K562 (cell line): Measurements from ENCODE around the gene C1orf167. TPM values are rescaled to one million over a fixed set of nuclear protein-coding genes. Genes with fewer than 3 reads are reported as not detected.

Experiments used
- ATAC-seq: fragments of 200-7000 bp; cut with Tn5 transposase; 3 replicates; pipeline ENCODE4 v1.9.1; 2020; ENCODE audit warnings: moderate library complexity
- BruUV-seq: library from RNA; stranded (reverse); fragments of 400-500 nt; replicated peaks from 2 replicates; lab custom pipeline; 2021; lab: Mats Ljungman, UMichigan
- CTCF ChIA-PET: fragments of 300-600 bp; formaldehyde crosslinking; extraction: SDS; loops from one replicate; lab custom pipeline; 2021; ENCODE audit warnings: low intra/inter-chr PET ratio; lab: Yijun Ruan, JAX
- POLR2A ChIA-PET: fragments of 300-600, 350-650 bp; sonication (Branson Sonifier 250); formaldehyde crosslinking; extraction: SDS; loops from one replicate; lab custom pipeline; 2021; ENCODE audit warnings: antibody characterized with exemption, inconsistent platforms; lab: Yijun Ruan, JAX
- DNase-seq, 4 experiments: peaks; one replicate each; pipeline versions ENCODE4 v3.0.0 to v3.0.0-alpha.2; 2011 to 2018; ENCODE audit warnings: low spot score in 3 of 4, mixed read lengths in 3 of 4; ENCODE audit errors: extremely low read depth in 1 of 4
- FAIRE-seq: peaks from 2 replicates; lab custom pipeline; 2011; peaks lifted over from hg19 to GRCh38; lab: Jason Lieb, UNC
- H2AFZ ChIP-seq: 2 replicates; pipeline ENCODE4 v1.6.0; 2011; ENCODE audit warnings: low read depth, low read length, control low read depth, inconsistent platforms
- H3K27ac ChIP-seq: fragments of 200-600 bp; 3 replicates; pipeline ENCODE4 v1.8.0; 2011; ENCODE audit warnings: low read depth, mild to moderate bottlenecking, control low read depth, inconsistent platforms, low read length, moderate library complexity, mixed read lengths; ENCODE audit errors: extremely low read depth
- H3K27me3 ChIP-seq, 2 experiments: fragments of 300-600 bp in 1 of 2; 2 replicates in 1 of 2; 3 replicates in 1 of 2; pipeline versions ENCODE4 v1.6.0 to v1.8.0; 2011; ENCODE audit warnings: inconsistent platforms in 2 of 2, low read length in 2 of 2, mild to moderate bottlenecking in 1 of 2, mixed read lengths in 1 of 2, moderate library complexity in 1 of 2; ENCODE audit not compliant: control insufficient read depth in 2 of 2, insufficient read depth in 2 of 2
- H3K36me3 ChIP-seq: fragments of 300-600 bp; 3 replicates; pipeline ENCODE4 v1.8.0; 2011; ENCODE audit warnings: mild to moderate bottlenecking, low read length, inconsistent platforms; ENCODE audit not compliant: control insufficient read depth, insufficient read depth
- H3K4me1 ChIP-seq, 2 experiments: fragments of 200-600 bp in 1 of 2; replicated peaks in 1 of 2; 2 replicates in 1 of 2; 3 replicates in 1 of 2; pipeline versions ENCODE4 v1.5.1 to v1.8.0; 2011; ENCODE audit warnings: inconsistent platforms in 2 of 2, low read length in 2 of 2, mild to moderate bottlenecking in 1 of 2, mixed read lengths in 1 of 2, moderate library complexity in 1 of 2; ENCODE audit not compliant: control insufficient read depth in 2 of 2, insufficient read depth in 2 of 2
- H3K4me2 ChIP-seq: 2 replicates; pipeline ENCODE4 v1.6.1; 2011; ENCODE audit warnings: low read length, control low read depth, inconsistent platforms, mixed read lengths; ENCODE audit not compliant: insufficient read depth
- H3K4me3 ChIP-seq: fragments of 200-600 bp; sonication (generic), shearing (Covaris generic); 2 replicates; pipeline ENCODE4 v1.5.1; 2016; ENCODE audit warnings: control low read depth, inconsistent platforms
- H3K79me2 ChIP-seq: fragments of 200-600 bp; 3 replicates; pipeline ENCODE4 v1.8.0; 2011; ENCODE audit warnings: low read length, inconsistent platforms; ENCODE audit not compliant: control insufficient read depth, insufficient read depth
- H3K9ac ChIP-seq, 2 experiments: 2 replicates each; pipeline versions ENCODE4 v1.6.0 to v1.6.1; 2011; ENCODE audit warnings: low read depth in 2 of 2, low read length in 2 of 2, control low read depth in 1 of 2, inconsistent platforms in 1 of 2, mild to moderate bottlenecking in 1 of 2, mixed read lengths in 1 of 2; ENCODE audit not compliant: insufficient read depth in 1 of 2
- H3K9me1 ChIP-seq: one replicate; pipeline ENCODE4 v1.6.0; 2011; ENCODE audit warnings: inconsistent platforms, mild to moderate bottlenecking, low read length, moderate library complexity; ENCODE audit not compliant: control insufficient read depth, insufficient read depth
- H3K9me3 ChIP-seq: replicated peaks from 2 replicates; pipeline ENCODE4 v1.5.1; 2011; ENCODE audit warnings: low read depth, low read length, inconsistent platforms; ENCODE audit not compliant: control insufficient read depth, insufficient read depth
- H4K20me1 ChIP-seq: replicated peaks from 2 replicates; pipeline ENCODE4 v1.6.1; 2011; ENCODE audit warnings: low read length, inconsistent platforms, mixed read lengths; ENCODE audit not compliant: control insufficient read depth, insufficient read depth
- CEBPG ChIP-seq, 3 experiments: fragments of 200-800 bp in 1 of 3; sonication (Bioruptor generic) in 1 of 3; sonication (generic) in 1 of 3; formaldehyde crosslinking in 1 of 3; IDR thresholded peaks in 2 of 3; conservative IDR thresholded peaks in 1 of 3; 2 replicates each; pipeline versions ENCODE4 v1.6.1 to v1.8.0; 2016 to 2022; ENCODE audit warnings: missing compliant biosample characterization in 2 of 3, missing genetic modification characterization in 2 of 3, mild to moderate bottlenecking in 1 of 3, missing genetic modification reagents in 1 of 3
- GTF2A2 ChIP-seq: IDR thresholded peaks from 2 replicates; pipeline ENCODE4 v1.6.1; 2016; ENCODE audit warnings: mild to moderate bottlenecking, missing genetic modification characterization, missing compliant biosample characterization
- HDAC1 ChIP-seq, 2 experiments: fragments of 450-650 bp; IDR thresholded peaks; 2 replicates each; pipeline ENCODE4 v1.6.1; 2016 to 2017; ENCODE audit warnings: inconsistent platforms in 1 of 2, mild to moderate bottlenecking in 1 of 2, moderate library complexity in 1 of 2
- KAT7 ChIP-seq: sonication (generic); formaldehyde crosslinking; IDR thresholded peaks from 2 replicates; pipeline ENCODE4 v1.8.0; 2022; ENCODE audit warnings: missing genetic modification reagents, mild to moderate bottlenecking, borderline replicate concordance
- KDM1A ChIP-seq, 2 experiments: fragments of 450-650 bp; IDR thresholded peaks; 2 replicates each; pipeline ENCODE4 v1.6.1; 2016; ENCODE audit warnings: mild to moderate bottlenecking in 2 of 2
- MAFG ChIP-seq: fragments of 450-650 bp; conservative IDR thresholded peaks from 2 replicates; pipeline ENCODE4 v1.6.1; 2016; ENCODE audit warnings: missing genetic modification characterization, missing compliant biosample characterization
- PHF21A ChIP-seq: fragments of 450-650 bp; IDR thresholded peaks from 2 replicates; pipeline ENCODE4 v1.6.1; 2017; ENCODE audit warnings: low read depth, borderline replicate concordance
- ZNF121 ChIP-seq: sonication (generic); formaldehyde crosslinking; conservative IDR thresholded peaks from 2 replicates; pipeline ENCODE4 v1.8.0; 2022; ENCODE audit warnings: missing genetic modification reagents
- ZNF3 ChIP-seq: fragments of 250-450 bp; sonication (Bioruptor Pico); IDR thresholded peaks from 2 replicates; pipeline ENCODE4 v1.5.0; 2021; ENCODE audit warnings: mild to moderate bottlenecking, moderate library complexity
- whole genome bisulfite sequencing: fragments of 100-300 bp; shearing (Covaris generic); methylation state at CpG from one replicate; pipeline ENCODE4 v1.1.6; 2016; ENCODE audit warnings: low coverage, mixed read lengths; ENCODE audit not compliant: insufficient coverage; ENCODE audit errors: missing lambda C conversion rate; 5-methylcytosine and 5-hydroxymethylcytosine counted together
- in situ Hi-C: fragments of 300-500 bp; cut with MboI; formaldehyde crosslinking; loops from 4 replicates; pipeline ENCODE4 v1.15.0; 2018; ENCODE audit warnings: inconsistent platforms, mixed read lengths
- intact Hi-C: fragments of 100-400 bp; cut with micrococcal nuclease; formaldehyde crosslinking; loops from 2 replicates; pipeline ENCODE4 v1.14.2; 2022
- polyA plus RNA-seq, 8 experiments: library from polyadenylated mRNA; depleted of rRNA in 4 of 8; stranded (reverse) in 5 of 8; unstranded in 3 of 8; fragments of >200 nt; fragmentation: Nextera tagmentation in 2 of 8; fragmentation: Illumina TruSeq in 1 of 8; extraction: Ambion mirVana in 2 of 8; extraction: Trizol in 1 of 8; gene quantifications; 2 replicates each; pipeline versions ENCODE4 v1.2.1 to v1.2.3, GENCODE V29; 2011 to 2014; ENCODE audit warnings: inconsistent platforms in 1 of 8, missing spikeins in 1 of 8
- total RNA-seq, 7 experiments: library from RNA; depleted of rRNA in 6 of 7; stranded (reverse); fragments of >200 nt in 6 of 7; fragmentation: Illumina TruSeq in 2 of 7; extraction: Trizol in 2 of 7; gene quantifications; 2 replicates each; pipeline versions ENCODE4 v1.2.1 to v1.2.3, GENCODE V29; 2011 to 2021; ENCODE audit warnings: low replicate concordance in 1 of 7
- TF ChIP-seq, protein P1 (sequence below), 3 experiments: fragments of 200-800 bp in 1 of 3; sonication (Bioruptor generic) in 1 of 3; sonication (generic) in 1 of 3; formaldehyde crosslinking in 1 of 3; IDR thresholded peaks; 2 replicates each; pipeline versions ENCODE4 v1.6.1 to v1.8.0; 2016 to 2022; ENCODE audit warnings: mild to moderate bottlenecking in 2 of 3, missing compliant biosample characterization in 2 of 3, missing genetic modification characterization in 2 of 3, missing genetic modification reagents in 1 of 3
- TF ChIP-seq, protein P2 (sequence below): fragments of 250-450 bp; sonication (Bioruptor Pico); IDR thresholded peaks from 2 replicates; pipeline ENCODE4 v1.5.0; 2021
- TF ChIP-seq, protein P3 (sequence below): fragments of 450-650 bp; IDR thresholded peaks from 2 replicates; pipeline ENCODE4 v1.6.1; 2016; ENCODE audit warnings: borderline replicate concordance

C1orf167 gene
- total and polyA plus RNA-seq, 9 of the 15 experiments (the other 6 are each of a cell fraction or from before 2014, with no cell fraction given): 0.22 to 0.86 (median 0.31) TPM; not detected in 2

DNA sequence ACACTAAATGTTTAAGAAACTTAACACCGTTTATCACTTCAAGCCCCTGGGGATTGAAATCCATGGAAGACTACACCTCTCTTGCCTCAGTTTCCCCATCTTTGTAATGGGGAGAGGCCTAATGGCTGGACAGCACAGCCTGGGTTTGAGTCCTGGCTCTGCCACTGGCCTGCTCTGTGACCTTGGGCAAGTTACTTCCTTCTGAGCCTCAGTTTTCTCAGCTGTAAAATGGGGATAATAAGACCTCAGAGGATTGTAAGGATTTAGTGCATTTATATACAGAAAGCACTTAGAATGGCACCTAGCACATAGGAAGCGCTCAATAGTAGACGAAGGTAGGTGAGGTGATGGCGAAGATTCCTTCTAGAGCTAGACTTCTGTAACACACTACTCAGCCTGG, 20.5 kb upstream of the C1orf167 start (continued):
- peak; percentile 44; the same call in 1 of the 2 replicates for TF ChIP-seq GTF2A2 (tag)
- TF ChIP-seq ZNF121 (CRISPR knock-in tag): peak; percentile 29; the same call in 1 of the 2 replicates
- TF ChIP-seq KDM1A (IDR thresholded peaks at IDR 0.05): peak; percentile 88 to 95
- TF ChIP-seq HDAC1 (IDR thresholded peaks at IDR 0.05): peak in 1 of 2 experiments; percentile 56; a peak in 1 of 4 replicates
- 0 out of 2 replicates have a peak, but pooled peaks have one; percentile 41 for TF ChIP-seq ZNF3 (CRISPR knock-in tag)
- TF ChIP-seq, protein P1, sequence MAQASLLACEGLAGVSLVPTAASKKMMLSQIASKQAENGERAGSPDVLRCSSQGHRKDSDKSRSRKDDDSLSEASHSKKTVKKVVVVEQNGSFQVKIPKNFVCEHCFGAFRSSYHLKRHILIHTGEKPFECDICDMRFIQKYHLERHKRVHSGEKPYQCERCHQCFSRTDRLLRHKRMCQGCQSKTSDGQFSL (CRISPR knock-in tag; IDR thresholded peaks at IDR 0.05): 0 out of 2 replicates have a peak, but pooled peaks have one; percentile 20
- TF ChIP-seq, protein P1 (tag; IDR thresholded peaks at IDR 0.05): no peak
- 0 out of 2 replicates have a peak, but pooled peaks have one; percentile 41 for TF ChIP-seq KAT7
- TF ChIP-seq PHF21A: no peak

DNA sequence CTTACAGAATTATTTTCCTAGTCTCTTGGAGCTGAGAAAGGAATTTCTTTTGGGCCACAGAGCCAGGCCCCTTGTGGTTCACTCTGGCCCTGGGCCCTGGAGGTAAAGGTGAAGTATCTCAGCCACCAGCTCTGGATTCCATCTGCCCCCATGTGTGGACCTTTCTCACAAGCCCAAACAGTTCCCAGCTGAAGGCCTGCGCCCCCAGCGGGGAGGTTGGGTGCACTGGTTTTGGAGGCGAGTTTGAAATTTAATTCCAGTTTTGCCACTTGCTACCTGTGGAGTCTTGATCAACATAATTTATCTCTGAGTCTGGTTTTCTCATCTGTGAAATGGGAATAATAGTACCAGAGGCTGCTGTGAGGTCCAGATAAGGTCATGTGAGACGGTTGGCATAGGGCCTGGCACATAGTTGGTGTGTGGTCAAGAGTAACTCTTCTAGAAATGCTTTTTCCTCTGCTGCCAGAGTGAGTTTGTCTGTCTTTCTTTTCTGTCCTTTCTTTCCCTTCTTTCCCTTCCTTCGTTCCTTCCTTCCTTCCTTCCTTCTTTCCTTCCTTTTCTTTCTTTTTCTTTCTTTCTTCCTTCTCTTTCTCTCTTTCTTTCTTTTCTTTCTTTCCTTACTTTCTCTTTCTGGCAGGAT, 20.0 kb upstream of the C1orf167 start:
- no peak overlapping the region for H3K27ac ChIP-seq
- DNase-seq (peak in 1 of 4 experiments; percentile 65), ATAC-seq (peak; percentile 28; the same call in 2 of the 3 replicates), FAIRE-seq (no peak)
- H3K9me1 ChIP-seq: peaks cover 7% of the 10 kb centered on the region
- H3K9ac ChIP-seq: peak overlapping the region in 1 of 2 experiments; percentile 30; a peak in 2 of 4 replicates
- H3K4me1 ChIP-seq: peaks cover 48 to 53% of the 10 kb centered on the region in 2 experiments
- no peak overlapping the region for H2AFZ ChIP-seq
- in situ Hi-C loops (no loop called here), intact Hi-C loops (no loop called here)
- H3K4me3 ChIP-seq: no peak overlapping the region
- no peak overlapping the region for H3K4me2 ChIP-seq
- peaks cover 42% of the 10 kb centered on the region for H3K79me2 ChIP-seq
- H3K9me3 ChIP-seq: no peaks in the 10 kb centered on the region
- ChIA-PET CTCF (no interaction called here), POLR2A (interaction anchor here (0.9 to 3.1 kb wide), 7 partner anchors 11 to 705 kb away, joined by 3 to 15 read pairs (median 4); no protein-coding TSS in a partner anchor)
- H4K20me1 ChIP-seq: no peaks in the 10 kb centered on the region
- peaks cover 27% of the 10 kb centered on the region; the same call in 2 of the 3 replicates for H3K36me3 ChIP-seq
- 45% methylated on average over 5 of the region's 5 CpGs for WGBS
- H3K27me3 ChIP-seq: no peaks in the 10 kb centered on the region
- no TSS peak for BruUV-seq
- TF ChIP-seq, protein P2, sequence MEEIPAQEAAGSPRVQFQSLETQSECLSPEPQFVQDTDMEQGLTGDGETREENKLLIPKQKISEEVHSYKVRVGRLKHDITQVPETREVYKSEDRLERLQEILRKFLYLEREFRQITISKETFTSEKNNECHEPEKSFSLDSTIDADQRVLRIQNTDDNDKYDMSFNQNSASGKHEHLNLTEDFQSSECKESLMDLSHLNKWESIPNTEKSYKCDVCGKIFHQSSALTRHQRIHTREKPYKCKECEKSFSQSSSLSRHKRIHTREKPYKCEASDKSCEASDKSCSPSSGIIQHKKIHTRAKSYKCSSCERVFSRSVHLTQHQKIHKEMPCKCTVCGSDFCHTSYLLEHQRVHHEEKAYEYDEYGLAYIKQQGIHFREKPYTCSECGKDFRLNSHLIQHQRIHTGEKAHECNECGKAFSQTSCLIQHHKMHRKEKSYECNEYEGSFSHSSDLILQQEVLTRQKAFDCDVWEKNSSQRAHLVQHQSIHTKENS (CRISPR knock-in tag): no peak
- TF ChIP-seq, protein P3, sequence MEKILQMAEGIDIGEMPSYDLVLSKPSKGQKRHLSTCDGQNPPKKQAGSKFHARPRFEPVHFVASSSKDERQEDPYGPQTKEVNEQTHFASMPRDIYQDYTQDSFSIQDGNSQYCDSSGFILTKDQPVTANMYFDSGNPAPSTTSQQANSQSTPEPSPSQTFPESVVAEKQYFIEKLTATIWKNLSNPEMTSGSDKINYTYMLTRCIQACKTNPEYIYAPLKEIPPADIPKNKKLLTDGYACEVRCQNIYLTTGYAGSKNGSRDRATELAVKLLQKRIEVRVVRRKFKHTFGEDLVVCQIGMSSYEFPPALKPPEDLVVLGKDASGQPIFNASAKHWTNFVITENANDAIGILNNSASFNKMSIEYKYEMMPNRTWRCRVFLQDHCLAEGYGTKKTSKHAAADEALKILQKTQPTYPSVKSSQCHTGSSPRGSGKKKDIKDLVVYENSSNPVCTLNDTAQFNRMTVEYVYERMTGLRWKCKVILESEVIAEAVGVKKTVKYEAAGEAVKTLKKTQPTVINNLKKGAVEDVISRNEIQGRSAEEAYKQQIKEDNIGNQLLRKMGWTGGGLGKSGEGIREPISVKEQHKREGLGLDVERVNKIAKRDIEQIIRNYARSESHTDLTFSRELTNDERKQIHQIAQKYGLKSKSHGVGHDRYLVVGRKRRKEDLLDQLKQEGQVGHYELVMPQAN: peak; percentile 43; the same call in 1 of the 2 replicates
- no peak for TF ChIP-seq MAFG (tag)
- TF ChIP-seq CEBPG (CRISPR knock-in tag; IDR thresholded peaks at IDR 0.05): 0 out of 2 replicates have a peak, but pooled peaks have one; percentile 6
- no peak for TF ChIP-seq CEBPG (tag; conservative IDR thresholded peaks at IDR 0.05 in 1 of 2, IDR thresholded peaks at IDR 0.05 in 1 of 2)
- TF ChIP-seq HDAC1 (IDR thresholded peaks at IDR 0.05): 0 out of 4 replicates have a peak, but pooled peaks of 1 of the 2 experiments have one; percentile 23
